LNCaP clone FGC (cell line): ENCODE results near the gene SLC16A13.
"Not testable (repeated sequence)": the region's sequence is repeated elsewhere in the genome, so short reads cannot be mapped to it uniquely, and the experiment has no call there.

Experiments
- DNase-seq: peaks from one replicate; pipeline ENCODE4 v3.0.0-alpha.2; 2011; ENCODE audit warnings: low read depth
- H3K4me3 ChIP-seq: 2 replicates; pipeline ENCODE4 v1.5.1; 2011; ENCODE audit warnings: mild to moderate bottlenecking, low read depth, low read length, control low read depth
- CTCF ChIP-seq: IDR thresholded peaks from 2 replicates; pipeline ENCODE4 v1.5.1; 2012; ENCODE audit warnings: mild to moderate bottlenecking; ENCODE audit not compliant: control insufficient read depth, insufficient read depth; ENCODE audit errors: extremely low read depth

Gene SLC16A13

GRCh38 chr17:7079581-7080455, 44.0 kb downstream of the SLC16A13 start, which contains the start of gene CLEC10A:
Gene CLEC10A (minus strand): TSS chr17:7080251. CDS start chr17:7078812, 1,439 bp downstream.
- TF ChIP-seq CTCF: no peak
- no peak within 1 kb of the TSS for H3K4me3 ChIP-seq
- no peak for DNase-seq

GRCh38 chr17:7080456-7081041, 44.7 kb downstream of the SLC16A13 start:
- TF ChIP-seq CTCF: no peak
- no peak overlapping the region for H3K4me3 ChIP-seq
- DNase-seq: no peak

GRCh38 chr17:7081341-7082062, 45.7 kb downstream of the SLC16A13 start:
- no peak for DNase-seq
- no peak overlapping the region for H3K4me3 ChIP-seq
- TF ChIP-seq CTCF: no peak

- H3K4me3 ChIP-seq: no peak overlapping the region
- no peak for DNase-seq
- no peak for TF ChIP-seq CTCF
These were observed 47.8 kb downstream of the SLC16A13 start for GRCh38 chr17:7083592-7083991.

GRCh38 chr17:7084088-7084487, 48.3 kb downstream of the SLC16A13 start:
- no peak for DNase-seq
- no peak overlapping the region for H3K4me3 ChIP-seq
- TF ChIP-seq CTCF: no peak

GRCh38 chr17:7088442-7088841, 52.6 kb downstream of the SLC16A13 start:
- not testable (repeated sequence) for H3K4me3 ChIP-seq, DNase-seq

- not testable (repeated sequence) for H3K4me3 ChIP-seq, DNase-seq
These were observed 53.8 kb downstream of the SLC16A13 start for GRCh38 chr17:7089570-7089969.
